Measurements from ENCODE around the gene EME2. TPM values are rescaled to one million over a fixed set of nuclear protein-coding genes. Genes with fewer than 3 reads are reported as not detected.

EME2 gene
- total RNA-seq, 1 experiment from 2014 or later = 63.6 TPM

DNA sequence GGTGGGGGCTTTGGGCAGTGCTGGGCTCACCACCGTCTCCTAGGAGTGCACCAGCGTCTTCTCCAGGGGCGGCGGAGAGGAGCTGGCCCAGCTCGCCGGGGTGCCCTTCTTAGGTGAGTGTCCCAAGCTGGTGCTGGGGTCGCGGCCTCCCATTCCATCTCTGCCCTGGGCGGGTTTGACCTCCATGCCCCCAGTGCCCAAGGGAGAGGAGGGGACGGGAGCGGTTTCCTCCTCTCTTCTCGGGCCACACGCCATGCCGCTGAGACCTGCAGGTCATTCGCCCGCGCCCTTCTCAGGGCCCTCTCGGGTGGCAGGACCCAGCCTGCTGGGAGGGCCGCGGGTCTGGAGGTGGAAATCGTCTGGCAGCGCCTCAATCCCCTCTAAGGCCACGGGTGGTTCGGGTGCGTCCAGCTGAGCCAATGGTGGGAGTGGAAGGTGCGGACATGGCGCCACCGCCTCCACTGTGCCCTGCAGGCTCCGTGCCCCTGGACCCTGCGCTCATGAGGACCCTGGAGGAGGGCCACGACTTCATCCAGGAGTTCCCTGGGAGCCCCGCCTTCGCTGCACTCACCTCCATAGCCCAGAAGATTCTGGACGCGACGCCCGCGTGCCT, 15.6 kb downstream of the EME2 start:
- H2AFZ ChIP-seq (ENCODE audit: low read length) = no peak overlapping the region
- H2BK12ac ChIP-seq (ENCODE audit: insufficient read length, low read depth, low read length) = no peak overlapping the region
- H3K14ac ChIP-seq (ENCODE audit: insufficient read depth, low read length) = no peak overlapping the region
- H3K27ac ChIP-seq (ENCODE audit: insufficient read length, low read depth, low read length) = no peak overlapping the region
- no peaks in the 10 kb centered on the region for H3K9me3 ChIP-seq (ENCODE audit: control insufficient read depth, low read depth, low read length)
- H2BK15ac ChIP-seq (ENCODE audit: low read depth, low read length) = no peak overlapping the region
- peaks cover 5 to 17% (median 14%) of the 10 kb centered on the region in 3 experiments; a peak in 6 of 7 replicates for H3K36me3 Mint-ChIP-seq (ENCODE audit: insufficient read depth in 1 of 3, low read depth in 3 of 3)
- no peaks in the 10 kb centered on the region; the same call in 1 of the 2 replicates for H3K4me1 ChIP-seq (ENCODE audit: insufficient read depth, low read length)
- no peak overlapping the region for H3K56ac ChIP-seq (ENCODE audit: insufficient read length, low read depth, low read length)
- peaks cover 8% of the 10 kb centered on the region; the same call in 1 of the 2 replicates for H3K79me2 ChIP-seq (ENCODE audit: insufficient read depth, low read length)
- H3K27ac Mint-ChIP-seq = no peak overlapping the region
- H3T11ph ChIP-seq (ENCODE audit: low read length) = no peak overlapping the region
- H4K91ac ChIP-seq (ENCODE audit: insufficient read length, low read depth, low read length) = no peak overlapping the region
- no peaks in the 10 kb centered on the region for H3K9me3 Mint-ChIP-seq
- WGBS (ENCODE audit: extremely low coverage, insufficient read length, low lambda C conversion rate) = no CpG with 5 or more reads among the region's 38 CpGs
- no peak overlapping the region for H3K23ac ChIP-seq (ENCODE audit: insufficient read length, low read depth, low read length)
- no peaks in the 10 kb centered on the region for H3K27me3 ChIP-seq (ENCODE audit: insufficient read depth, low read length)
- H2BK120ac ChIP-seq (ENCODE audit: low read depth, low read length, poor library complexity, severe bottlenecking) = no peak overlapping the region
- no peak overlapping the region for H2AK5ac ChIP-seq (ENCODE audit: insufficient read length, low read length)
- no peak overlapping the region for H2BK20ac ChIP-seq (ENCODE audit: low read depth, low read length, poor library complexity, severe bottlenecking)
- H4K5ac ChIP-seq (ENCODE audit: insufficient read length, low read depth, low read length) = no peak overlapping the region
- H3K23me2 ChIP-seq (ENCODE audit: insufficient read length, low read depth, low read length, poor library complexity, severe bottlenecking) = no peaks in the 10 kb centered on the region
- no peak overlapping the region for H4K8ac ChIP-seq (replicated peaks; ENCODE audit: insufficient read length, low read depth, low read length)
- no peaks in the 10 kb centered on the region for H4K20me1 ChIP-seq (ENCODE audit: control insufficient read depth, insufficient read depth, insufficient read length)
- H3K4me2 ChIP-seq (ENCODE audit: insufficient read depth, insufficient read length, low read length) = no peak overlapping the region
- no peak overlapping the region for H3K18ac ChIP-seq (ENCODE audit: insufficient read length, low read depth, low read length)
- no peak overlapping the region for H3K4ac ChIP-seq (ENCODE audit: low read depth, low read length)
- no peaks in the 10 kb centered on the region for H3K27me3 Mint-ChIP-seq (ENCODE audit: low read depth)
- H2BK5ac ChIP-seq (ENCODE audit: insufficient read length, low read length) = no peak overlapping the region
- DNase-seq = no peak
- peaks cover 5% of the 10 kb centered on the region for H3K79me1 ChIP-seq (ENCODE audit: insufficient read depth, low read depth, low read length, poor library complexity, severe bottlenecking)
- TF ChIP-seq, protein P1, sequence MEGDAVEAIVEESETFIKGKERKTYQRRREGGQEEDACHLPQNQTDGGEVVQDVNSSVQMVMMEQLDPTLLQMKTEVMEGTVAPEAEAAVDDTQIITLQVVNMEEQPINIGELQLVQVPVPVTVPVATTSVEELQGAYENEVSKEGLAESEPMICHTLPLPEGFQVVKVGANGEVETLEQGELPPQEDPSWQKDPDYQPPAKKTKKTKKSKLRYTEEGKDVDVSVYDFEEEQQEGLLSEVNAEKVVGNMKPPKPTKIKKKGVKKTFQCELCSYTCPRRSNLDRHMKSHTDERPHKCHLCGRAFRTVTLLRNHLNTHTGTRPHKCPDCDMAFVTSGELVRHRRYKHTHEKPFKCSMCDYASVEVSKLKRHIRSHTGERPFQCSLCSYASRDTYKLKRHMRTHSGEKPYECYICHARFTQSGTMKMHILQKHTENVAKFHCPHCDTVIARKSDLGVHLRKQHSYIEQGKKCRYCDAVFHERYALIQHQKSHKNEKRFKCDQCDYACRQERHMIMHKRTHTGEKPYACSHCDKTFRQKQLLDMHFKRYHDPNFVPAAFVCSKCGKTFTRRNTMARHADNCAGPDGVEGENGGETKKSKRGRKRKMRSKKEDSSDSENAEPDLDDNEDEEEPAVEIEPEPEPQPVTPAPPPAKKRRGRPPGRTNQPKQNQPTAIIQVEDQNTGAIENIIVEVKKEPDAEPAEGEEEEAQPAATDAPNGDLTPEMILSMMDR (conservative IDR thresholded peaks at IDR 0.05) = no peak
- no peak overlapping the region for H3K9ac ChIP-seq (ENCODE audit: extremely low read depth, insufficient read length, low read length)
- H3K4me3 Mint-ChIP-seq = no peak overlapping the region
- peaks cover 0 to 5% of the 10 kb centered on the region in 2 experiments; a peak in 1 of 4 replicates for H3K4me1 Mint-ChIP-seq

Measured in H9 (cell line).